A549 (cell line): Measurements from ENCODE around the gene BOD1L1. TPM values are rescaled to one million over a fixed set of nuclear protein-coding genes. Genes with fewer than 3 reads are reported as not detected.

Experiments used
- ATAC-seq, 2 experiments: fragments of 200-7000 bp in 1 of 2; fragments of >200 bp in 1 of 2; cut with Nextera tagmentation in 1 of 2; cut with Tn5 transposase in 1 of 2; 3 replicates each; pipeline versions ENCODE4 v1.8.0 to v1.9.1; 2018 to 2020; ENCODE audit warnings: mild to moderate bottlenecking in 1 of 2, moderate library complexity in 1 of 2
- CTCF ChIA-PET: fragments of 300-600 bp; sonication (Branson Sonifier 250); formaldehyde crosslinking; extraction: SDS; loops from one replicate; lab custom pipeline; 2021; ENCODE audit warnings: antibody characterized with exemption, inconsistent platforms; lab: Yijun Ruan, JAX
- POLR2A ChIA-PET: fragments of 350-600 bp; formaldehyde crosslinking; extraction: SDS; loops from one replicate; lab custom pipeline; 2021; ENCODE audit warnings: antibody characterized with exemption, inconsistent platforms; lab: Yijun Ruan, JAX
- DNase-seq, 2 experiments: peaks; one replicate each; pipeline versions ENCODE4 v3.0.0 to v3.0.0-alpha.2; 2011 to 2016; ENCODE audit warnings: low read depth in 1 of 2, low spot score in 1 of 2
- FAIRE-seq: peaks from 2 replicates; lab custom pipeline; 2011; peaks lifted over from hg19 to GRCh38; lab: Jason Lieb, UNC
- H3K27ac ChIP-seq, 2 experiments: fragments of >200 bp; sonication (Bioruptor Twin); formaldehyde crosslinking; 3 replicates each; pipeline ENCODE4 v1.5.1; 2016 to 2017
- H3K4me1 ChIP-seq: fragments of >200 bp; sonication (Bioruptor Twin); formaldehyde crosslinking; 3 replicates; pipeline ENCODE4 v1.6.1; 2016
- H3K4me2 ChIP-seq: fragments of >200 bp; sonication (Bioruptor Twin); formaldehyde crosslinking; 3 replicates; pipeline ENCODE4 v1.6.1; 2016
- H3K4me3 ChIP-seq: fragments of >200 bp; sonication (Bioruptor Twin); formaldehyde crosslinking; 3 replicates; pipeline ENCODE4 v1.5.1; 2016
- H3K9me3 ChIP-seq: fragments of >200 bp; sonication (Bioruptor Twin); formaldehyde crosslinking; 3 replicates; pipeline ENCODE4 v1.6.1; 2016
- BHLHE40 ChIP-seq: IDR thresholded peaks from 2 replicates; pipeline ENCODE4 v1.6.1; 2012; ENCODE audit warnings: low read depth, low read length, inconsistent platforms
- CBX8 ChIP-seq: fragments of 200-600 bp; sonication (generic); IDR thresholded peaks from 2 replicates; pipeline ENCODE4 v1.6.1; 2016
- CTCF ChIP-seq: fragments of >200 bp; sonication (Bioruptor Twin); formaldehyde crosslinking; IDR thresholded peaks from 3 replicates; pipeline ENCODE4 v1.5.1; 2016
- EHMT2 ChIP-seq: fragments of 200-600 bp; sonication (generic); IDR thresholded peaks from 2 replicates; pipeline ENCODE4 v1.6.1; 2016; ENCODE audit warnings: antibody characterized with exemption, low read depth, mild to moderate bottlenecking, moderate library complexity
- EP300 ChIP-seq, 2 experiments: fragments of >200 bp; sonication (Bioruptor Twin); formaldehyde crosslinking; IDR thresholded peaks; 2 replicates in 1 of 2; 3 replicates in 1 of 2; pipeline ENCODE4 v1.6.1; 2016 to 2017
- FOSL2 ChIP-seq, 2 experiments: fragments of 450-650 bp in 1 of 2; fragments of >200 bp in 1 of 2; sonication (Bioruptor Twin) in 1 of 2; formaldehyde crosslinking; IDR thresholded peaks; 2 replicates each; pipeline versions ENCODE4 v1.5.0 to v1.6.1; 2016 to 2020; ENCODE audit warnings: mild to moderate bottlenecking in 1 of 2, moderate library complexity in 1 of 2
- FOXS1 ChIP-seq: fragments of 250-450 bp; sonication (Bioruptor Pico); IDR thresholded peaks from 2 replicates; pipeline ENCODE4 v1.5.0; 2020; ENCODE audit warnings: mild to moderate bottlenecking, moderate library complexity
- HOXA7 ChIP-seq: fragments of 250-450 bp; sonication (Bioruptor Pico); IDR thresholded peaks from 2 replicates; pipeline ENCODE4 v1.5.0; 2020; ENCODE audit warnings: mild to moderate bottlenecking, moderate library complexity
- HOXB5 ChIP-seq: fragments of 250-450 bp; sonication (Bioruptor Pico); IDR thresholded peaks from 2 replicates; pipeline ENCODE4 v1.5.0; 2020; ENCODE audit warnings: mild to moderate bottlenecking, moderate library complexity
- JUNB ChIP-seq: fragments of >200 bp; sonication (Bioruptor Twin); formaldehyde crosslinking; IDR thresholded peaks from 2 replicates; pipeline ENCODE4 v1.6.1; 2016
- MAX ChIP-seq: IDR thresholded peaks from 2 replicates; pipeline ENCODE4 v1.6.1; 2012
- RCOR1 ChIP-seq: fragments of 150-350 bp; IDR thresholded peaks from 2 replicates; pipeline ENCODE4 v1.6.1; 2014; ENCODE audit warnings: antibody characterized with exemption, low read length, low read depth
- REST ChIP-seq: fragments of 200-600 bp; sonication (generic); IDR thresholded peaks from 2 replicates; pipeline ENCODE4 v1.6.1; 2016; ENCODE audit warnings: antibody characterized with exemption, mild to moderate bottlenecking, moderate library complexity
- RNF2 ChIP-seq: fragments of 200-600 bp; sonication (generic); IDR thresholded peaks from 2 replicates; pipeline ENCODE4 v1.6.1; 2016; ENCODE audit warnings: low read depth, mild to moderate bottlenecking, antibody characterized with exemption, moderate library complexity, borderline replicate concordance
- USF2 ChIP-seq: fragments of 450-650 bp; IDR thresholded peaks from 2 replicates; pipeline ENCODE4 v1.6.1; 2014; ENCODE audit warnings: antibody characterized with exemption
- ZFP36 ChIP-seq: fragments of 450-650 bp; IDR thresholded peaks from 2 replicates; pipeline ENCODE4 v1.6.1; 2014; ENCODE audit warnings: borderline replicate concordance; ENCODE audit not compliant: partially characterized antibody
- WGBS: methylation state at CpG from one replicate; pipeline ENCODE4 v1.1.6; 2017; ENCODE audit errors: missing lambda C conversion rate; 5-methylcytosine and 5-hydroxymethylcytosine counted together
- polyA plus RNA-seq, 4 experiments: library from polyadenylated mRNA; depleted of rRNA in 3 of 4; stranded (reverse); fragments of >200 nt; fragmentation: RNase III in 1 of 4; extraction: RNeasy Plus Mini Kit Qiagen cat#74134 plus additional on column Dnase treatment in 1 of 4; gene quantifications; 2 replicates in 3 of 4; 3 replicates in 1 of 4; pipeline ENCODE4 v1.2.3, GENCODE V29; 2011 to 2017

BOD1L1 gene
- polyA plus RNA-seq, 2 of the 4 experiments (the other 2 are of a cell fraction) = 16.4 to 27.7 TPM

GRCh38 chr4:13543839-13544605, 83.5 kb downstream of the BOD1L1 start, which contains the start of gene NKX3-2 (continued):
- no peak for TF ChIP-seq CTCF
- TF ChIP-seq BHLHE40 = no peak

- DNase-seq (no peak), FAIRE-seq (no peak), ATAC-seq (no peak)
- Histone ChIP-seq H3K9me3 (no peaks in the 10 kb centered on the region), H3K4me2 (no peak overlapping the region; the same call in 2 of the 3 replicates), H3K4me1 (no peaks in the 10 kb centered on the region; the same call in 2 of the 3 replicates), H3K4me3 (no peak overlapping the region), H3K27ac (no peak overlapping the region)
- CTCF ChIA-PET = interaction anchor here (1.2 to 3.4 kb wide), 6 partner anchors 9 to 691 kb away, joined by 3 to 22 read pairs (median 4); no protein-coding TSS in a partner anchor
- POLR2A ChIA-PET = no interaction called here
- WGBS = 94% methylated on average over 30 of the region's 30 CpGs
- TF ChIP-seq RCOR1 (no peak), BHLHE40 (no peak), ZFP36 (no peak), CTCF (no peak), HOXA7 (no peak), EP300 (IDR thresholded peaks at IDR 0.05) (no peak), HOXB5 (no peak), JUNB (no peak), FOSL2 (IDR thresholded peaks at IDR 0.05) (no peak), FOSL2 (CRISPR knock-in tag; IDR thresholded peaks at IDR 0.05) (no peak), RNF2 (no peak)
Observed at GRCh38 chr4:13543032-13543838, 84.3 kb downstream of the BOD1L1 start.

- Histone ChIP-seq H3K4me3 (no peak overlapping the region), H3K4me1 (no peaks in the 10 kb centered on the region; the same call in 2 of the 3 replicates), H3K4me2 (no peak overlapping the region; the same call in 2 of the 3 replicates), H3K27ac (no peak overlapping the region), H3K9me3 (no peaks in the 10 kb centered on the region)
- no peak for DNase-seq
- no peak for TF ChIP-seq USF2
- no peak for TF ChIP-seq EHMT2
- TF ChIP-seq MAX = no peak
- TF ChIP-seq FOSL2 (IDR thresholded peaks at IDR 0.05) = no peak
- no peak for TF ChIP-seq FOSL2 (CRISPR knock-in tag; IDR thresholded peaks at IDR 0.05)
- TF ChIP-seq FOXS1 = no peak
- no peak for TF ChIP-seq REST
- TF ChIP-seq CBX8 = no peak
- CTCF ChIA-PET = interaction anchor here (0.7 to 3.4 kb wide), 17 partner anchors 9 to 812 kb away, joined by 3 to 22 read pairs (median 4); no protein-coding TSS in a partner anchor
- 97% methylated on average over 19 of the region's 27 CpGs for WGBS
- no peak for FAIRE-seq
- ATAC-seq = no peak
- POLR2A ChIA-PET = no interaction called here
Observed at GRCh38 chr4:13542577-13543031, 84.9 kb downstream of the BOD1L1 start.
